ENCODE data around the gene PALLD.

DNA sequence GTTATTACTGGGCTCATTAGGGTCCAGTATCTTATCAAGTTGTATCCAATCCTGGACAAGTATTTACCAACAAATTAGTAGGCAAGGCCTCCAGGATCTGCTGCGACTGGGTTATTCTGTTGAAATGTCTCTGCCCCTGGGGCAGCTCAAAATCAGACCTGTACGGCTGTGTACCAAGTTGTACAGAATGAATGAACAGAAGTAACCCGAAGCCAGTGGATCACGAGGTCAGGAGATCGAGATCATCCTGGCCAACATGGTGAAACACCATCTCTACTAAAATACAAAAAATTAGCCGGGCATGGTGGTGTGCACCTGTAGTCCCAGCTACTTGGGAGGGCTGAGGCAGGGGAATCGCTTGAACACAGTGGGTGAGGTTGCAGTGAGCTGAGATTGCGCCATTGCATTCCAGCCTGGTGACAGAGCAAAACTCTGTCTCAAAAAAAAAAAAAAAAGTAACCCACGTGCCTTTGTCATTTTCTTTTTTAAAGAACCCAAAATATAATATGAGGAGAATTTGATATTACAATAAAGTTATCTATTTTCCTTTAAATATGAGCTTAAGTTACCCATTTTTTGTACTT lies 385.9 kb downstream of the PALLD start:
- no peak for TF ChIP-seq CTCF (IDR thresholded peaks at IDR 0.05)
- no peak for TF ChIP-seq POLR2AphosphoS5 (IDR thresholded peaks at IDR 0.05)

Measured in sigmoid colon (tissue), 4 donors.